ENCODE measurements around the gene CGGBP1.

DNA sequence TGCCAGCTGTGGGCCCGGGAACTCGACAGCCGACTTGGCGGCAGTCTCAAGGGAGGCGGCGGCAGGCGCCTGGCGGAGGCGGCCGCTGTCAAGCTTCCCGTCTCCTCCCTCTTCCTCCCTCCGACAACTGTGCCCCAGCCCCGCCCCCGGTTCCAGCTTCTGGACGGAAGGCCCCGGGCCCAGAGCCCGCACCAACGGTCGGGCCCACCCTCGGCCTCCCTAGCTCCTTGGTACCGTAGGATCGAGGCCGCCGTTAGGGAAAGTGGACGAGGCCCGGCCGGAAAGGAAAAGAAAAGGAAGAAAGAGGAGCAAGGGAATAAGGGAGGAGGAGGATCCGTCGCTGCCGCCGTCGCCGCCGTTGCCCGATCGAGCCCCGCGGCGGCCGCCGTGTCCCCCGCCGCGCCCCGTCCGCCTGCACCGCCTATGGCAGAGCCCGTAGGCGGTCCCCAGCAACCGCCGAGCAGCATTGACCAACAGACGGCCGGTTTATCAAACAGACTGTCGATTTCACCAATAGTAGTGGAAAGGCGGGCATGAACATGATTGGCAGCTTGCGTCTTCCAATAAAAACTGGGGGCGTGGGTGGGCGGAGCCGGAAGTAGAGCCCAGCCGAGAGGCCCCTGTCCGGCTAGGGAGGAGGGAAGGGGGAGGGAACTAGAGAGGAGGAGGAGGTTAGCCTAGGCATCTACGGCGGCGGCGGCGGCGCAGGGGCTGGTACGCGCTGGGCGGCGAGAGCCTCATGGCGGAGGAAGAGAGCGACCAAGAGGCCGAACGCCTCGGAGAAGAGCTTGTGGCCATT, at the start of gene CGGBP1, which contains the start of gene ZNF654:
- TF ChIP-seq, protein P1, sequence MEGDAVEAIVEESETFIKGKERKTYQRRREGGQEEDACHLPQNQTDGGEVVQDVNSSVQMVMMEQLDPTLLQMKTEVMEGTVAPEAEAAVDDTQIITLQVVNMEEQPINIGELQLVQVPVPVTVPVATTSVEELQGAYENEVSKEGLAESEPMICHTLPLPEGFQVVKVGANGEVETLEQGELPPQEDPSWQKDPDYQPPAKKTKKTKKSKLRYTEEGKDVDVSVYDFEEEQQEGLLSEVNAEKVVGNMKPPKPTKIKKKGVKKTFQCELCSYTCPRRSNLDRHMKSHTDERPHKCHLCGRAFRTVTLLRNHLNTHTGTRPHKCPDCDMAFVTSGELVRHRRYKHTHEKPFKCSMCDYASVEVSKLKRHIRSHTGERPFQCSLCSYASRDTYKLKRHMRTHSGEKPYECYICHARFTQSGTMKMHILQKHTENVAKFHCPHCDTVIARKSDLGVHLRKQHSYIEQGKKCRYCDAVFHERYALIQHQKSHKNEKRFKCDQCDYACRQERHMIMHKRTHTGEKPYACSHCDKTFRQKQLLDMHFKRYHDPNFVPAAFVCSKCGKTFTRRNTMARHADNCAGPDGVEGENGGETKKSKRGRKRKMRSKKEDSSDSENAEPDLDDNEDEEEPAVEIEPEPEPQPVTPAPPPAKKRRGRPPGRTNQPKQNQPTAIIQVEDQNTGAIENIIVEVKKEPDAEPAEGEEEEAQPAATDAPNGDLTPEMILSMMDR (IDR thresholded peaks at IDR 0.05; ENCODE audit: low read length) = no peak
- TF ChIP-seq EZH2phosphoT487 (IDR thresholded peaks at IDR 0.05; ENCODE audit: low read length) = no peak

Measured in MM.1S (cell line).